ENCODE measurements around the gene CASP10.

DNA sequence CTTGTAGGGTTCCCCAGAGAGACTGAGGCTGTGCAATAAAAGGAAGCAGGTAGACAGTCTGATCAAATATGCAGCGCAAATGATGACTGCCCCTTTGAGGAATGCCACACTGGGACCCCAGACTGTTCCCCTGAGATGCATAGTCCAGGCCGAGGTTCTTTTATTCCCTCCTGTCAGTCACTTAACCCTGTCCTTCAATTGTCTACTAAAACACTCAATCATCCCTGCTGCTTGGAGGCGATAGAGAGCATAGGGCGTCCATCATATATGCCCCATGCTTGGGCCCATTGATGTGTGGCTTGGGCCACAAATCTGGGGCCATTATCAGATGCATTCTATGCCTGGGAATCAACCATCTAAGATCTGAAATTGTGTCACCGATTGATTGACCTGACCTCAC, 61.9 kb downstream of the CASP10 start:
- TF ChIP-seq, protein P1, sequence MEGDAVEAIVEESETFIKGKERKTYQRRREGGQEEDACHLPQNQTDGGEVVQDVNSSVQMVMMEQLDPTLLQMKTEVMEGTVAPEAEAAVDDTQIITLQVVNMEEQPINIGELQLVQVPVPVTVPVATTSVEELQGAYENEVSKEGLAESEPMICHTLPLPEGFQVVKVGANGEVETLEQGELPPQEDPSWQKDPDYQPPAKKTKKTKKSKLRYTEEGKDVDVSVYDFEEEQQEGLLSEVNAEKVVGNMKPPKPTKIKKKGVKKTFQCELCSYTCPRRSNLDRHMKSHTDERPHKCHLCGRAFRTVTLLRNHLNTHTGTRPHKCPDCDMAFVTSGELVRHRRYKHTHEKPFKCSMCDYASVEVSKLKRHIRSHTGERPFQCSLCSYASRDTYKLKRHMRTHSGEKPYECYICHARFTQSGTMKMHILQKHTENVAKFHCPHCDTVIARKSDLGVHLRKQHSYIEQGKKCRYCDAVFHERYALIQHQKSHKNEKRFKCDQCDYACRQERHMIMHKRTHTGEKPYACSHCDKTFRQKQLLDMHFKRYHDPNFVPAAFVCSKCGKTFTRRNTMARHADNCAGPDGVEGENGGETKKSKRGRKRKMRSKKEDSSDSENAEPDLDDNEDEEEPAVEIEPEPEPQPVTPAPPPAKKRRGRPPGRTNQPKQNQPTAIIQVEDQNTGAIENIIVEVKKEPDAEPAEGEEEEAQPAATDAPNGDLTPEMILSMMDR (IDR thresholded peaks at IDR 0.05), result no peak
- TF ChIP-seq POLR2A (IDR thresholded peaks at IDR 0.05), result no peak

Data from esophagus squamous epithelium (tissue), 4 donors.